GM20000 (cell line): ENCODE measurements around the gene SLC4A11.

Experiments used
- DNase-seq: peaks from one replicate; pipeline ENCODE4 v3.0.0; 2012; ENCODE audit warnings: low spot score
- CTCF ChIP-seq: IDR thresholded peaks from 2 replicates; pipeline ENCODE4 v1.5.1; 2012; ENCODE audit warnings: mild to moderate bottlenecking, control low read depth; ENCODE audit errors: extremely low read depth, missing control alignments

Gene SLC4A11

GRCh38 chr20:3239026-3239866 is at the start of gene SLC4A11:
SLC4A11 (minus strand) TSS chr20:3239190; CDS start chr20:3239137, 53 bp downstream.
- peak; percentile 89 for DNase-seq
- TF ChIP-seq CTCF: no peak

DNA sequence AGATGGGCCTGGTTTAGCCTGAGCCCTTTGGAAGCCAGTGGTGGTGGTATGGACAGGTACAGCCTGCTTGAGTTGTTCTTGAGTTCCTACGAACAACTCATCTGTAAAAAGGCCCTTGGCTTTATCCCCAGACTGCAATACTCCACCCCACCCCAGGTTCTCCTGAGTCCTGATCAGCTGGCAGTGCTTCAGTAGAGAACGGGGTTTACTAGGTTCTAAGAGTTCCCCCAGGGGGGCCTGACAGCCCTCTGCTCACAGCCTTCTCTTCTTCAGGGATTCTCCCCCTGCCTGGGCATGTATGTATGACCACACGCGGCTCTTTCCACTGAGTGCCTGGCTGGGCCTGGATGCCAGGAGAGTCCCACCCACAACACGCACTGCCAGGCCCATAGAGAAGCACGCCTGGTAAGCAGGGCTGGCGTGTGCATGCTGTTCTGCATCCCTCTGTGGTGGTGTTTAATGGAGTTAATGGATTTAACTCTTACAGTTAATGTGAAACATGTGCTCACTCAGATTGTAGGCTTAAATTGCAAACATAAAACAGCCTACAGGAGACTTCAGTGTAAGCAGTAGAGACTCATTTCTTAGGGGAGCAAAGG is 44.3 kb upstream of the SLC4A11 start:
- DNase-seq: no peak
- TF ChIP-seq CTCF: no peak

- DNase-seq: no peak
- TF ChIP-seq CTCF: no peak
Measured at GRCh38 chr20:3282271-3283221, 43.6 kb upstream of the SLC4A11 start.

- no peak for DNase-seq
- TF ChIP-seq CTCF: no peak
Measured at GRCh38 chr20:3281437-3281836, 42.4 kb upstream of the SLC4A11 start.

- TF ChIP-seq CTCF: no peak
- no peak for DNase-seq
Measured at GRCh38 chr20:3279761-3280160, 40.8 kb upstream of the SLC4A11 start.

GRCh38 chr20:3277686-3278465 is 38.9 kb upstream of the SLC4A11 start:
- no peak for DNase-seq
- no peak for TF ChIP-seq CTCF
